WTC11 (cell line): ENCODE results near the gene FKBP7.

ENCODE experiments used
- ATF6 ChIP-seq: sonication (generic); formaldehyde crosslinking; IDR thresholded peaks from 2 replicates; pipeline ENCODE4 v1.8.1; 2023; ENCODE audit warnings: mild to moderate bottlenecking, missing genetic modification reagents
- E2F5 ChIP-seq: sonication (generic); formaldehyde crosslinking; IDR thresholded peaks from 2 replicates; pipeline ENCODE4 v1.8.1; 2022; ENCODE audit warnings: mild to moderate bottlenecking, moderate library complexity, missing genetic modification reagents
- RELA ChIP-seq: sonication (generic); formaldehyde crosslinking; IDR thresholded peaks from 2 replicates; pipeline ENCODE4 v1.8.1; 2022; ENCODE audit warnings: missing genetic modification reagents, mild to moderate bottlenecking, borderline replicate concordance
- SMAD3 ChIP-seq: sonication (generic); formaldehyde crosslinking; IDR thresholded peaks from 2 replicates; pipeline ENCODE4 v1.8.0; 2022; ENCODE audit warnings: missing genetic modification reagents, mild to moderate bottlenecking, borderline replicate concordance
- SP1 ChIP-seq: sonication (generic); formaldehyde crosslinking; conservative IDR thresholded peaks from 2 replicates; pipeline ENCODE4 v1.8.1; 2022; ENCODE audit warnings: missing genetic modification reagents
- ZNF263 ChIP-seq: sonication (generic); formaldehyde crosslinking; IDR thresholded peaks from 2 replicates; pipeline ENCODE4 v1.8.1; 2022; ENCODE audit warnings: low read depth, mild to moderate bottlenecking, moderate library complexity, missing genetic modification reagents
- ZNF425 ChIP-seq: fragments of 250-450 bp; sonication (Bioruptor Pico); conservative IDR thresholded peaks from 2 replicates; pipeline ENCODE4 v1.9.0; 2021; ENCODE audit warnings: mild to moderate bottlenecking
- TF ChIP-seq, protein P1 (sequence below): fragments of 200-600 bp; IDR thresholded peaks from 2 replicates; pipeline ENCODE4 v1.8.0; 2022; ENCODE audit warnings: antibody characterized with exemption

GRCh38 chr2:178478439-178479274, at the start of gene FKBP7:
- TF ChIP-seq ATF6 (CRISPR knock-in tag) (no peak), RELA (CRISPR knock-in tag) (no peak), SP1 (CRISPR knock-in tag) (peak; percentile 56), E2F5 (no peak), ZNF263 (CRISPR knock-in tag) (no peak), SMAD3 (0 out of 2 replicates have a peak, but pooled peaks have one; percentile 32), ZNF425 (CRISPR knock-in tag) (no peak)
- TF ChIP-seq, protein P1, sequence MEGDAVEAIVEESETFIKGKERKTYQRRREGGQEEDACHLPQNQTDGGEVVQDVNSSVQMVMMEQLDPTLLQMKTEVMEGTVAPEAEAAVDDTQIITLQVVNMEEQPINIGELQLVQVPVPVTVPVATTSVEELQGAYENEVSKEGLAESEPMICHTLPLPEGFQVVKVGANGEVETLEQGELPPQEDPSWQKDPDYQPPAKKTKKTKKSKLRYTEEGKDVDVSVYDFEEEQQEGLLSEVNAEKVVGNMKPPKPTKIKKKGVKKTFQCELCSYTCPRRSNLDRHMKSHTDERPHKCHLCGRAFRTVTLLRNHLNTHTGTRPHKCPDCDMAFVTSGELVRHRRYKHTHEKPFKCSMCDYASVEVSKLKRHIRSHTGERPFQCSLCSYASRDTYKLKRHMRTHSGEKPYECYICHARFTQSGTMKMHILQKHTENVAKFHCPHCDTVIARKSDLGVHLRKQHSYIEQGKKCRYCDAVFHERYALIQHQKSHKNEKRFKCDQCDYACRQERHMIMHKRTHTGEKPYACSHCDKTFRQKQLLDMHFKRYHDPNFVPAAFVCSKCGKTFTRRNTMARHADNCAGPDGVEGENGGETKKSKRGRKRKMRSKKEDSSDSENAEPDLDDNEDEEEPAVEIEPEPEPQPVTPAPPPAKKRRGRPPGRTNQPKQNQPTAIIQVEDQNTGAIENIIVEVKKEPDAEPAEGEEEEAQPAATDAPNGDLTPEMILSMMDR: no peak
